AG08395 (cell line): ENCODE measurements around the gene SLC35F3.
"Not testable (repeated sequence)": the region's sequence is repeated elsewhere in the genome, so short reads cannot be mapped to it uniquely, and the experiment has no call there.

Source experiments
- DNase-seq: peaks from one replicate; pipeline ENCODE4 v3.0.0; 2012; ENCODE audit warnings: mixed read lengths, low spot score

The SLC35F3 gene

GRCh38 chr1:234107416-234108021 is 203.0 kb downstream of the SLC35F3 start:
- no peak for DNase-seq

GRCh38 chr1:234108921-234109320 is 204.4 kb downstream of the SLC35F3 start:
- DNase-seq, result no peak

- DNase-seq, result no peak
Measured at GRCh38 chr1:234109840-234110239, 205.4 kb downstream of the SLC35F3 start.

DNA sequence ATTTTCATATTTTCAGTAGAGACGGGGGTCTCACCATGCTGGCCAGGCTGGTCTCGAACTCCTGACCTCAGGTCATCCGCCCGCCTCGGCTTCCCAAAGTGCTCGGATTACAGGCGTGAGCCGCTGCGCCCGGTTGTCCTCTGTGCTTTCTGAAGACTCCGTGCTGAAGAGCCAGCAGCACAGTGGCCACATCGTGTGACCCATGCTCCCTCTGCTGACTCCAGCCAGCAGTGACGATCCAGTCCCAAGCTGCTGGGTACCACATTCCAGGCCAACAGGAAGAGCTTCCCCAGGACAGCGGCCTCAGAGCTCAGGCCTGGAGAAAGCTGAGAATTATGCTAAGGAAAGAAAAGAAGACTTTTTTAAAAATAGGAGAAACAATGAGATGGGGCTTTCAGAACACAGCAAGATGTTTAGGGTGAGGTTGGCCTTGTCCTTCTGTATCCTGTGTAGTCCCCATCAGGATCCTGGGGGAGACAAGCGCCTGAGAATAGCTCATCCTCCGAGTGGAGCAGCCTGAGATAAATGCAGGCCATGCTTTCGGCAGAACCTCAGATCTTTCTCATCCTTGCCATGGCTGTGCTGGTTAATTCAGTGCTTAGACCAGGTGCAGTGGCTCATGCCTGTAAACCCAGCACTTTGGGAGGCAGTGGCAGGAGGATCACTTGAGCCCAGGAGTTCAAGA is 207.1 kb downstream of the SLC35F3 start:
- peak; percentile 51 for DNase-seq

GRCh38 chr1:234114648-234115307 is 210.3 kb downstream of the SLC35F3 start:
- DNase-seq, result peak; percentile 49

DNA sequence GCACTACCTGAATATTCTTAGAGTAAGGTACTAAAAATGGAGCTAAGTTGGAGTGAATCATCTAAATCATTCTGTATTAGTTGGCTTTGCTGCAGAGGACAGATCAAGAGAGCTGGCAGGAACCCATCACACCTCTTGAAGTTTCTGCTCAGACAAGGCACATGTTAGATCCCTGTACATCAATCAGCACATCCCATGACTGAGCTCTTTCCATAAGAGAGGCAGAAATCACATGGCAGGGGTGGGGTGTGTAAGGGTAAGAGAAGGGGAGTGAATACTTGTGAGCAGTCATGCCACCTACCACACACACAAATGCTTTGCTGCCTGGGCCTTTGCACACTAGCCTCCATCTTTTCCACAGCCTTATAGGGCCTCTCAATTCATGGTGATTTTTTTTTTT is 214.4 kb downstream of the SLC35F3 start:
- no peak for DNase-seq

GRCh38 chr1:234119431-234119830 is 215.0 kb downstream of the SLC35F3 start:
- no peak for DNase-seq

- no peak for DNase-seq
Measured at GRCh38 chr1:234120327-234120944, 216.0 kb downstream of the SLC35F3 start.

- DNase-seq, result not testable (repeated sequence)
Measured at GRCh38 chr1:234121659-234122058, 217.2 kb downstream of the SLC35F3 start.

GRCh38 chr1:234122571-234122970 is 218.1 kb downstream of the SLC35F3 start:
- not testable (repeated sequence) for DNase-seq

- DNase-seq, result no peak
Measured at GRCh38 chr1:234123867-234124266, 219.4 kb downstream of the SLC35F3 start.

GRCh38 chr1:234125283-234125682 is 220.8 kb downstream of the SLC35F3 start:
- no peak for DNase-seq

DNA sequence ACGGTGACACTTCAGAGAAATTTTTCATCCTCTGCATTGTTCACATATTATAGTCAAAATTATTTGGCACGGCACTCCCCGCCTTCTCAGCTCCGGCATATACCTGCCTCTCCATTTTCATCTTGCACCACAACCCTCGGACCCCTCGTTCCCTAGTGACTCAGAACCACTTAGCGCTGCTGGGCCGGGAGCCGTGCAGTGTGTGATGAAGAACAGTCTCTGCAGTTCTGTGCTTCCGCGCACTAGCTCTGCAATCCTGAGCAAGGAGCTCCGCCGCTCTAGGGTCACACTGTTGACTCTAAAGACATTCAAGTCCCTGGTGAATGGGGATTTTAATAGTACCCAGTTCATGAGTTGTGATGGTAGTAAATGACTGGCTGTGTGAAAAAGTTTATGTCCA is 221.2 kb downstream of the SLC35F3 start:
- no peak for DNase-seq

DNA sequence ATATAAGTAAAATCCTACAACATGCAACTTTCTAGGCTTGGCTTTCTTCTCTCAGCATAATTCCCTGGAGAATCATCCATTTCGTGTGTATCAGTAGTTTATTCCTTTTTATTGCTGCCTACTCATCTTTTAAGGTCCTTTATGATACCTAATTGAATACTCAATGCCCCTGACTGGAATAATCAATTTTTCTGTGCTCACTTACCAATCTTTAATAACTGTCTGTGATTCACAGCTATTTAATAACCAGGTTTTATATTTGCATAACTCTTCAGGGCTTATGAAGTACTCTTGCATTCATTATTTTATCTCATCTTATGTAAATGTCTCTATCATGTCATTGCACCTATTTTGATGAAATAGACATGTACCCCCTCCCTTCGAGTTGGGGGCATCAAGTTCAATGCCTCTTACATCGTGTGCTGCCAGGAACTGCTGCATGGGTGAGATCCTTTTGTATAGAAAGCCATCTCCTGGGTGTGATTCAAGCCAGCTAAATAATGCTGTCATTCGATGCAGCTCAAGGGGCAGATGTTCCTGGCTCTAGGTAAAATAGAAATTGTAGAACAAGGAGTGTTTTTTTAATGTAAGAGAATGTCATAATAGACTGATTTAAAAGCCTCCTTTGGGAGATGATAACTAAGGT is 222.7 kb downstream of the SLC35F3 start:
- no peak for DNase-seq

DNA sequence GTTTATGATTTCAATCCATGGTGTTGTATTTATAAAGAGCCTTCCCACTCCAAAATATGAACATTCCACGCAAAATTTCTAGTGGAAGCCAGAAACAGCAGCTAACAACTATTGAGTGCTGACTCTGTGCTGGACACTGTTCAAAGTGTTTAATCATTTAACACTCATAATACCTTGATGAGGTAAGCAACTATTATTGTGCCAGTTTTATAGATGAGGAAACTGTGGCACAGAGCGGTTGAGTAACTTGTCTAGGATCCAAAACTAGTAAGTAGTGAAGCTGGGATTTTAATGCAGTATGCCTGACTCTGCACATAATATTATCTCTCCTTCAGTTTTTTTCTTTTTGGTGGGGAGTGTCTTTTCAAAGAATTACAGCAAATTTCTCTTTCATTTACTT is 228.3 kb downstream of the SLC35F3 start:
- DNase-seq, result no peak

- no peak for DNase-seq
Measured at GRCh38 chr1:234134878-234135277, 230.4 kb downstream of the SLC35F3 start.

DNA sequence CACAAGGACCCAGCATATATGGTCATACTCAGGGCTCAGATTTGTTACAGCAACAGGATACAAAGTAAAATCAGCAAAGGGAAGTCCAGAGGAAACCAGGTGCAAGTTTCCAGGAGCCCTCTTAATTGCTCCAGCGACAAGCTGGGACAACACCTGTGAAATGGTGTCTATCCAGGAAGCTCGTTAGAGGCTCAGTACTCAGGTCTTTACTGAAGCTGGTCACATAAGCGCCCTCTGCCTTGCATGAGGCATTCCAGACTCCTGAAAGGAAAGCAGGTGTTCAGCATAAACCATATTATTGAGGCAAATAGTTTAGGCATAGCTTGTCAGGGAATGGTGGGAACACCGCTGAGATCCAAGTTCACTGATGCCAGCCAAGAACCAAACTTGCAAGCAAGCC is 231.0 kb downstream of the SLC35F3 start:
- no peak for DNase-seq

DNA sequence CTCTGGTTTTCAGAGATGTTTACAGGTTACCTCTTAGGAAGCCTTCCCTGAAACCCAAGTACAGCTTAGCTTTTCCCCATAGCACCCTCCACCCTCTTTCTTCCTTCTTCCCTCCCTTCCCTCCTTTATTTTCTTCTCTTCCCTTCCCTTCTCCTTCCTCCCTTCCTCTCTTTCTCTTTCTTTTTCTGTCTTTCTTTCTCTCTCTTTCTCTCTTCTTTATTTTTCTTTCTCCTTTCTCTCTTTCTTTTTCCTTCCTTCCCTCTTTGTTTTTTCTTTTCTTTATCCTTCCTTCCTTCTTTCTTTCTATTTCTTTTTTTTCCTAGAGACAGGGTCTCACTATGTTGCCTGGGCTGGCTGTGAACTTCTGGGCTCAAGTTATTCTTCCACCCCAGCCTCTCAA is 231.6 kb downstream of the SLC35F3 start:
- DNase-seq, result no peak

DNA sequence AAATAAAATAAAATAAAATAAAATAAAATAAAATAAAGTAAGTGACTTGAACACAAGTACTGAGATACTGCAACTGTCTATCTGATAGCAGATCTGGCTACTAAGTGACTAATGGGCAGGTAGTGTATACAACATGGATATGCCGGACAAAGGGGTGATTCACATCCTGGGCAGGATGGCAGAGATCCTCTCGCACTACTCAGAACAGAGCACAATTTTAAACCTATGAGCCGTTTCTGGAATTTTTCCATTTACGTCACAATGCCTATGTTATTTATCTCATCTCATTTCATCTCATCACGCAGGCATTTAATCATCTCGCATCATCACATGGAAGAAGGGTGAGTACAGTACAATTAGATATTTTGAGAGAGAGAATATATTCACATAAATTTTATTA is 235.5 kb downstream of the SLC35F3 start:
- no peak for DNase-seq

- DNase-seq, result no peak
Measured at GRCh38 chr1:234140388-234140787, 235.9 kb downstream of the SLC35F3 start.

DNA sequence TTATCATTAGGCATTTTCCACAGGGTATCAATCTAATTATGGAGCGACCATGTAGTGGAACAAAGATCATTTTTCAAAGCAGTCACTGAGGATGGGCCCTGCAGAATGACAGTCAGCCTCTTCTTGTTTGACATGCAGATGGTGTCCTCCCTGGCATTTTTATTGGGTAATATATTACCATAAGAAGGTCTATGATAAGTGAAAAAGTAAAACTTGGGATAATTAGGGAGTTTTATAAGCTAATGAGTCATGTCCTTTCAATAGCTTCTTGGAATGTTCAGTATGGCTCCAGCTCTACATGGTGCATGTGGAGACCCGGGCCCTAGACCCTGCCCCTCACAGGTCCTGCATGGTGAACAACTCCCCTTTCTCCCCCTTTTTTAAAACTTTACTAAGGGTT is 236.5 kb downstream of the SLC35F3 start:
- no peak for DNase-seq

DNA sequence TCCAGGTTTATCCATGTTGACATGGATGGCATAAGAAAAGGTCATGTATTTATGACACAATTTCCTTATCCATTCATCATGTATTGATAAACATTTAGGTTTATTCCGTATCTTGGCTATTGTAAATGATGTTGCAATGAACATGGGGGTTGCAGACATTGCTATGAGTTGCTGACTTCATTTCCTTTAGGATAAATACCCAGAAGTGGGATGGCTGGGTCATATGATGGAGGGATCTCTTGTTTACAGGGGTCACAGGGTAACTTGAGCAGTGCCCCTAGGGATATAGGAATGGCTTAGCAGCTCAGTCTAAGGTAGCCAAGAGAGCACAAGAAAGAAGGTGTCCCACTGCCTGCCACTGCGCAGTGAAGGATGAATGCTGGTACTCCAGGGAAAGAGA is 239.2 kb downstream of the SLC35F3 start:
- DNase-seq, result no peak

GRCh38 chr1:234144901-234145300 is 240.4 kb downstream of the SLC35F3 start:
- DNase-seq, result no peak
